ENCODE measurements around the gene PEAR1. TPM values are rescaled to one million over a fixed set of nuclear protein-coding genes. Genes with fewer than 3 reads are reported as not detected.

Gene PEAR1
- total RNA-seq, 1 experiment from 2014 or later = 11.9 TPM

GRCh38 chr1:156901966-156902915 lies 8.7 kb downstream of the PEAR1 start:
- POLR2A ChIA-PET (ENCODE audit: unreplicated experiment) = no interaction called here
- intact Hi-C loops (cut with micrococcal nuclease) = no loop called here
- H2AFZ ChIP-seq (ENCODE audit: low read length) = no peak overlapping the region
- no peak overlapping the region for H3K4me2 ChIP-seq (ENCODE audit: low read length)
- H3K9ac ChIP-seq (ENCODE audit: low read length) = no peak overlapping the region
- peaks cover 5% of the 10 kb centered on the region for H3F3A ChIP-seq (ENCODE audit: low read length, unreplicated experiment)
- no peaks in the 10 kb centered on the region for H3K27me3 ChIP-seq (ENCODE audit: low read length)
- H3K4me1 ChIP-seq (ENCODE audit: insufficient read depth, low read length) = peaks cover 23% of the 10 kb centered on the region
- no peaks in the 10 kb centered on the region for H3K36me3 ChIP-seq (ENCODE audit: low read depth, low read length)
- DNase-seq (no peak), ATAC-seq (no peak)
- no peaks in the 10 kb centered on the region for H3K9me2 ChIP-seq (replicated peaks; ENCODE audit: low read length)
- BruUV-seq (replicated peaks) = no TSS peak
- H3K27ac ChIP-seq (ENCODE audit: low read length) = no peak overlapping the region
- TF ChIP-seq EZH2phosphoT487 (IDR thresholded peaks at IDR 0.05; ENCODE audit: borderline replicate concordance, low read length) (no peak), CTCF (conservative IDR thresholded peaks at IDR 0.05; ENCODE audit: low read depth, low read length) (no peak), EZH2 (IDR thresholded peaks at IDR 0.05; ENCODE audit: low read length, unreplicated experiment) (no peak)
- CTCF ChIA-PET = no interaction called here
- no peaks in the 10 kb centered on the region for H3K79me2 ChIP-seq (ENCODE audit: low read length)
- no peaks in the 10 kb centered on the region for H4K20me1 ChIP-seq (ENCODE audit: low read length)
- no peak overlapping the region for H3K4me3 ChIP-seq (ENCODE audit: low read length)
- H3K9me3 ChIP-seq (ENCODE audit: low read length) = no peaks in the 10 kb centered on the region

- BruUV-seq (replicated peaks) = no TSS peak
- Histone ChIP-seq H2AFZ (ENCODE audit: low read length) (no peak overlapping the region), H3K36me3 (ENCODE audit: low read depth, low read length) (no peaks in the 10 kb centered on the region), H3F3A (ENCODE audit: low read length, unreplicated experiment) (no peaks in the 10 kb centered on the region), H3K4me1 (ENCODE audit: insufficient read depth, low read length) (peaks cover 19% of the 10 kb centered on the region), H3K9ac (ENCODE audit: low read length) (no peak overlapping the region), H3K79me2 (ENCODE audit: low read length) (no peaks in the 10 kb centered on the region), H3K9me3 (ENCODE audit: low read length) (no peaks in the 10 kb centered on the region), H3K4me2 (ENCODE audit: low read length) (no peak overlapping the region), H3K4me3 (ENCODE audit: low read length) (no peak overlapping the region), H3K27ac (ENCODE audit: low read length) (no peak overlapping the region), H4K20me1 (ENCODE audit: low read length) (no peaks in the 10 kb centered on the region), H3K9me2 (replicated peaks; ENCODE audit: low read length) (no peaks in the 10 kb centered on the region), H3K27me3 (ENCODE audit: low read length) (no peaks in the 10 kb centered on the region)
- POLR2A ChIA-PET (ENCODE audit: unreplicated experiment) = no interaction called here
- CTCF ChIA-PET = no interaction called here
- intact Hi-C loops (cut with micrococcal nuclease) = no loop called here
- DNase-seq (no peak), ATAC-seq (no peak)
- TF ChIP-seq EZH2phosphoT487 (IDR thresholded peaks at IDR 0.05; ENCODE audit: borderline replicate concordance, low read length) = no peak
- TF ChIP-seq CTCF (conservative IDR thresholded peaks at IDR 0.05; ENCODE audit: low read depth, low read length) = no peak
- no peak for TF ChIP-seq EZH2 (IDR thresholded peaks at IDR 0.05; ENCODE audit: low read length, unreplicated experiment)
These were observed 10.0 kb downstream of the PEAR1 start for GRCh38 chr1:156903328-156904091.
